ENCODE measurements around the gene ABHD16A. TPM values are rescaled to one million over a fixed set of nuclear protein-coding genes. Genes with fewer than 3 reads are reported as not detected.
A peak's percentile ranks its signal among the peaks of the same experiment; 100 is the strongest.

ABHD16A gene
- total and polyA plus RNA-seq, 3 experiments from 2014 or later = 37.0 to 45.5 (median 41.0) TPM

GRCh38 chr6:31661262-31662123, 41.6 kb downstream of the ABHD16A start:
- CTCF ChIA-PET = interaction anchor here (0.9 to 4.5 kb wide), 7 partner anchors 9 to 202 kb away, joined by 3 to 39 read pairs (median 4); partner anchors contain the start of genes BAG6 and NEU1

GRCh38 chr6:31660381-31661261, 42.5 kb downstream of the ABHD16A start, which contains the start of gene C6orf47:
Gene C6orf47, minus strand, starts transcription at chr6:31660778. Its CDS starts 831 bp downstream, at chr6:31659947.
- DNase-seq = peak; percentile 68 to 82 (median 74)
- peak within 1 kb of the TSS; percentile 91 to 97 (median 92) for H3K4me3 Mint-ChIP-seq
- CTCF ChIA-PET = interaction anchor here (0.9 to 4.5 kb wide), 6 partner anchors 8 to 202 kb away, joined by 3 to 39 read pairs (median 4); partner anchors contain the start of genes BAG6 and NEU1
- Histone ChIP-seq H3K4me3 (ENCODE audit: low read length) (peak within 1 kb of the TSS; percentile 98), H3K27ac (ENCODE audit: low read depth, low read length) (peak within 1 kb of the TSS; percentile 92), H3K9me3 (ENCODE audit: low read length) (no peaks in the 10 kb centered on the region), H3K36me3 (ENCODE audit: insufficient read depth, low read length) (peaks cover 12% of the 10 kb centered on the region), H3K4me1 (ENCODE audit: insufficient read depth, low read length) (peaks cover 56% of the 10 kb centered on the region), H3K27me3 (ENCODE audit: insufficient read depth, low read length, poor library complexity, severe bottlenecking) (no peaks in the 10 kb centered on the region)
- peak within 1 kb of the TSS; percentile 86 to 98 (median 90) for H3K27ac Mint-ChIP-seq
- H3K4me1 Mint-ChIP-seq = peaks cover 76 to 88% (median 78%) of the 10 kb centered on the region in 3 donors
- peaks cover 0 to 78% (median 4%) of the 10 kb centered on the region in 3 donors for H3K36me3 Mint-ChIP-seq
- H3K9me3 Mint-ChIP-seq = no peaks in the 10 kb centered on the region
- no peaks in the 10 kb centered on the region for H3K27me3 Mint-ChIP-seq
- POLR2A ChIA-PET = interaction anchor here (0.5 to 6.0 kb wide), 10 partner anchors 7 to 311 kb away, joined by 3 to 112 read pairs (median 3); partner anchors contain the start of genes APOM, BAG6, DDX39B and DXO

More at GRCh38 chr6:31661262-31662123, 41.6 kb downstream of the ABHD16A start:
- H3K27me3 Mint-ChIP-seq = no peaks in the 10 kb centered on the region
- H3K9me3 Mint-ChIP-seq = no peaks in the 10 kb centered on the region
- peak overlapping the region; percentile 92 for H3K27ac ChIP-seq (ENCODE audit: low read depth, low read length)
- peak overlapping the region; percentile 91 to 97 (median 92) for H3K4me3 Mint-ChIP-seq
- peaks cover 77 to 88% (median 77%) of the 10 kb centered on the region in 3 donors for H3K4me1 Mint-ChIP-seq
- peaks cover 60% of the 10 kb centered on the region for H3K4me1 ChIP-seq (ENCODE audit: insufficient read depth, low read length)
- POLR2A ChIA-PET = interaction anchor here (0.6 to 6.0 kb wide), 7 partner anchors 8 to 311 kb away, joined by 3 to 112 read pairs (median 4); partner anchors contain the start of genes APOM, BAG6, DDX39B and DXO
- H3K9me3 ChIP-seq (ENCODE audit: low read length) = no peaks in the 10 kb centered on the region
- peaks cover 0 to 78% (median 5%) of the 10 kb centered on the region in 3 donors for H3K36me3 Mint-ChIP-seq
- no peak for DNase-seq
- H3K27ac Mint-ChIP-seq = peak overlapping the region; percentile 86 to 95 (median 90)
- H3K4me3 ChIP-seq (ENCODE audit: low read length) = no peak overlapping the region
- H3K36me3 ChIP-seq (ENCODE audit: insufficient read depth, low read length) = peaks cover 12% of the 10 kb centered on the region
- H3K27me3 ChIP-seq (ENCODE audit: insufficient read depth, low read length, poor library complexity, severe bottlenecking) = no peaks in the 10 kb centered on the region

GRCh38 chr6:31659649-31660380, 43.3 kb downstream of the ABHD16A start:
- peak overlapping the region; percentile 86 to 98 (median 90) for H3K27ac Mint-ChIP-seq
- H3K4me3 Mint-ChIP-seq = peak overlapping the region; percentile 91 to 97 (median 92)
- H3K9me3 Mint-ChIP-seq = no peaks in the 10 kb centered on the region
- H3K27me3 Mint-ChIP-seq = no peaks in the 10 kb centered on the region
- DNase-seq = peak in 4 of 5 donors; percentile 17 to 43 (median 19)
- peaks cover 78 to 95% (median 80%) of the 10 kb centered on the region in 3 donors for H3K4me1 Mint-ChIP-seq
- H3K4me1 ChIP-seq (ENCODE audit: insufficient read depth, low read length) = peaks cover 56% of the 10 kb centered on the region
- peak overlapping the region; percentile 98 for H3K4me3 ChIP-seq (ENCODE audit: low read length)
- POLR2A ChIA-PET = interaction anchor here (0.5 to 6.0 kb wide), 8 partner anchors 7 to 256 kb away, joined by 3 to 112 read pairs (median 4); partner anchors contain the start of genes APOM, BAG6, DDX39B and HSPA1B
- peaks cover 12% of the 10 kb centered on the region for H3K36me3 ChIP-seq (ENCODE audit: insufficient read depth, low read length)
- H3K27ac ChIP-seq (ENCODE audit: low read depth, low read length) = peak overlapping the region; percentile 92
- no peaks in the 10 kb centered on the region for H3K27me3 ChIP-seq (ENCODE audit: insufficient read depth, low read length, poor library complexity, severe bottlenecking)
- no peaks in the 10 kb centered on the region for H3K9me3 ChIP-seq (ENCODE audit: low read length)
- H3K36me3 Mint-ChIP-seq = peaks cover 0 to 81% (median 4%) of the 10 kb centered on the region in 3 donors
- CTCF ChIA-PET = interaction anchor here (1.0 to 1.3 kb wide), 4 partner anchors 61 to 203 kb away, joined by 3 to 5 read pairs (median 4); partner anchors contain the start of gene NEU1

- Mint-ChIP-seq H3K9me3 (no peaks in the 10 kb centered on the region), H3K27me3 (no peaks in the 10 kb centered on the region), H3K36me3 (peaks cover 0 to 74% (median 1%) of the 10 kb centered on the region in 3 donors), H3K4me1 (peaks cover 73 to 91% (median 73%) of the 10 kb centered on the region in 3 donors), H3K4me3 (peak overlapping the region; percentile 91 to 97 (median 92)), H3K27ac (peak overlapping the region; percentile 86 to 95 (median 90))
- no peaks in the 10 kb centered on the region for H3K9me3 ChIP-seq (ENCODE audit: low read length)
- DNase-seq = no peak
- POLR2A ChIA-PET = interaction anchor here (0.7 kb wide), 1 partner anchor 82 kb away, joined by 4 read pairs; no protein-coding TSS in a partner anchor
- CTCF ChIA-PET = interaction anchor here (1.1 kb wide), 1 partner anchor 61 kb away, joined by 3 read pairs; no protein-coding TSS in a partner anchor
- H3K27ac ChIP-seq (ENCODE audit: low read depth, low read length) = peak overlapping the region; percentile 92
- H3K4me1 ChIP-seq (ENCODE audit: insufficient read depth, low read length) = peaks cover 52% of the 10 kb centered on the region
- peak overlapping the region; percentile 98 for H3K4me3 ChIP-seq (ENCODE audit: low read length)
- H3K27me3 ChIP-seq (ENCODE audit: insufficient read depth, low read length, poor library complexity, severe bottlenecking) = no peaks in the 10 kb centered on the region
- peaks cover 12% of the 10 kb centered on the region for H3K36me3 ChIP-seq (ENCODE audit: insufficient read depth, low read length)
These were observed 44.0 kb downstream of the ABHD16A start for GRCh38 chr6:31658983-31659648.

- Mint-ChIP-seq H3K4me3 (peak overlapping the region; percentile 51 to 97 (median 92)), H3K27ac (peak overlapping the region; percentile 49 to 91 (median 83)), H3K4me1 (peaks cover 64 to 86% (median 64%) of the 10 kb centered on the region in 3 donors), H3K27me3 (no peaks in the 10 kb centered on the region), H3K9me3 (no peaks in the 10 kb centered on the region), H3K36me3 (peaks cover 0 to 65% (median 1%) of the 10 kb centered on the region in 3 donors)
- H3K4me3 ChIP-seq (ENCODE audit: low read length) = no peak overlapping the region
- CTCF ChIA-PET = interaction anchor here (0.8 kb wide), 1 partner anchor 178 kb away, joined by 3 read pairs; no protein-coding TSS in a partner anchor
- H3K9me3 ChIP-seq (ENCODE audit: low read length) = no peaks in the 10 kb centered on the region
- POLR2A ChIA-PET = interaction anchor here (0.6 kb wide), 1 partner anchor 160 kb away, joined by 3 read pairs; no protein-coding TSS in a partner anchor
- H3K36me3 ChIP-seq (ENCODE audit: insufficient read depth, low read length) = peaks cover 12% of the 10 kb centered on the region
- no peak for DNase-seq
- H3K27ac ChIP-seq (ENCODE audit: low read depth, low read length) = peak overlapping the region; percentile 92
- peaks cover 49% of the 10 kb centered on the region for H3K4me1 ChIP-seq (ENCODE audit: insufficient read depth, low read length)
- H3K27me3 ChIP-seq (ENCODE audit: insufficient read depth, low read length, poor library complexity, severe bottlenecking) = no peaks in the 10 kb centered on the region
These were observed 44.9 kb downstream of the ABHD16A start for GRCh38 chr6:31658158-31658688.

- peaks cover 0 to 68% (median 3%) of the 10 kb centered on the region in 3 donors for H3K36me3 Mint-ChIP-seq
These were observed 45.5 kb downstream of the ABHD16A start for GRCh38 chr6:31657406-31658157.

More at GRCh38 chr6:31657406-31658157, 45.5 kb downstream of the ABHD16A start:
- H3K36me3 ChIP-seq (ENCODE audit: insufficient read depth, low read length) = peaks cover 12% of the 10 kb centered on the region
- peaks cover 66 to 87% (median 67%) of the 10 kb centered on the region in 3 donors for H3K4me1 Mint-ChIP-seq
- H3K4me1 ChIP-seq (ENCODE audit: insufficient read depth, low read length) = peaks cover 44% of the 10 kb centered on the region
- no peaks in the 10 kb centered on the region for H3K9me3 ChIP-seq (ENCODE audit: low read length)
- CTCF ChIA-PET = interaction anchor here (0.8 to 1.4 kb wide), 2 partner anchors 59 to 178 kb away, joined by 3 read pairs; no protein-coding TSS in a partner anchor
- no peaks in the 10 kb centered on the region for H3K9me3 Mint-ChIP-seq
- peak overlapping the region; percentile 65 to 97 (median 92) for H3K4me3 Mint-ChIP-seq
- H3K27ac Mint-ChIP-seq = peak overlapping the region; percentile 49 to 91 (median 83)
- no peak overlapping the region for H3K4me3 ChIP-seq (ENCODE audit: low read length)
- POLR2A ChIA-PET = interaction anchor here (0.6 kb wide), 1 partner anchor 161 kb away, joined by 3 read pairs; no protein-coding TSS in a partner anchor
- no peaks in the 10 kb centered on the region for H3K27me3 Mint-ChIP-seq
- no peaks in the 10 kb centered on the region for H3K27me3 ChIP-seq (ENCODE audit: insufficient read depth, low read length, poor library complexity, severe bottlenecking)
- no peak for DNase-seq
- H3K27ac ChIP-seq (ENCODE audit: low read depth, low read length) = peak overlapping the region; percentile 92

Data from CD8-positive, alpha-beta memory T cell (primary cell).